SIG-M5 treated with dmso at 0.1 percent for 504 hours (cell line): ENCODE results near the gene MMP24OS.

Experiments used
- DNase-seq: peaks from one replicate; lab custom pipeline; 2025; ENCODE audit not compliant: unreplicated experiment; lab: John Stamatoyannopoulos, UW

Gene MMP24OS

DNA sequence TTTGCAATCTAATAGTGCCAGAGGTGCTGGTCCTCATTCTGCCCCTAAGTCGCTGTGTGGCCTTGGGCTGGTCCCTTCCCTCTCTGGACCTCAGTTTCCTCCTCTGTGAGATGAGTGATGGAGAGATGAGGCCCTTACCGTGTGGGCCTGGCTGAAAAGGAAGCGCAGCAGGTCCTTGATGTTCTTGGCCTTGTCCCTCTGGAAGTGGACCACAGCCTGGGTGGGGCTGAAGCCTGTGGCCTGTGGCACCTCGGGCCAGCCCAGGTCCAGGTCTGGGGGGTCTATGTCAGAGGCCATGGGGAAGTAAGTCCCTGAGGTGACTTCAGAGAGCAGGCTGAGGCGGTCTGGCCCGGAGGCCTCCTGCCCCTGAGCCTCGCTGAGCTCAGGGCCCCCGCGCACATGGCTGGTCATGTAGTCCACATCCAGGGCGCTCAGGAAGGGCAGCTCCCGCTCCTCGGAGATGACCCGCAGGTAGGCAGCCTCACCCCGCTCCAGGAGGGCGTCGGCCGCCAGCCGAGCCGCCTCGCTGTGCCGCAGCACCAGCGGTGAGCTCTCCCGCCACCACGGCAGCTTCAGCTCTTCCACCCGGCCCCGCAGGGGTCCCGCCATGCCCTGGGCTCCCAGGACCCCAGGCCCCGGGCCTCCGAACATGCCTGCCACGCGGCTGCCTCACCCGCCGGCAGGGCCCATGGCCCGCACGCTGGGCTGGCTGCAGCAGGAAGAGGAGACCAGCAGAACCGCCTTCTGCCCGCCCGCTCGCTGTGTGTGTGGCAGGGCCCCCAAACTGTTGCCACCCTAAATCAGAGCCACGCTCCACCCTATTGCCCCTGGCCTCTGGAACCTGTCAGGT is 14.0 kb upstream of the MMP24OS start, which contains the start of gene FAM83C:
Gene FAM83C, minus strand, starts transcription at position 772 of the 850 bp plus-strand sequence. Its CDS starts 121 bp downstream, at position 651.
- DNase-seq: no peak

GRCh38 chr20:35290887-35291417 is 13.0 kb upstream of the MMP24OS start:
- no peak for DNase-seq

DNA sequence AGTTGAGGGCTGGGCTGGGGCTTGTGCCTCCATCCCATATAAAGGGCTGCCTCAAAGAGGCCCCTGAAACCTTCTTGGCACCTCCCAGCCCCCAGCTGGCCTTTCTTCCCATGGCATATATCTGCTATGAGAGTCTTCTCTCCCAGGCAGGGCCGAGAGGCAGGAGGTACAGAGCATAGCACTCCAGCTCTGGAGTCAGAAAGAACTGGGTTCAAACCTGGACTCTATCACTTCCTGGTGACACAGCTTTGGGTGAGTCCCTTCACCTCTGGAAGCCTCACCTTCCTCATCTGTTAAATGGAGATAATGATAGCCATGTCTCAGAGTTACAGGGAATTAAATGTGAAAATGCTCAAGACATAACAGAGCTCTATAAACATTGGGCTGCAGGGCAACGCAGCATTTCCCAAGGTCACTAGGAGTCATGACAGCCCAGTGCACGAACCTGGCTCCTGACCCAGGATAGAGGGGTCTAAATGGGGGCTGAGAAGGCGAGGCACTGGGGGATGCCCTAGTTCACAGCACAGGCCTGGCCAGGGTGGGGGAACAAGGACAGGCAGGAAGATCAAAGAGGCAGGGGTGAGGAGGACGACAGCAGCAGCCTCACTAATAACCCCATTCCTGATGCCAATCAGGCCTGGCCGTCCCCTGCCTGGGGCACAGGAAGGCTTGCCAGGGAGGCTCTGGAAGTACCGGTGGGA is 12.4 kb upstream of the MMP24OS start:
- DNase-seq: no peak

DNA sequence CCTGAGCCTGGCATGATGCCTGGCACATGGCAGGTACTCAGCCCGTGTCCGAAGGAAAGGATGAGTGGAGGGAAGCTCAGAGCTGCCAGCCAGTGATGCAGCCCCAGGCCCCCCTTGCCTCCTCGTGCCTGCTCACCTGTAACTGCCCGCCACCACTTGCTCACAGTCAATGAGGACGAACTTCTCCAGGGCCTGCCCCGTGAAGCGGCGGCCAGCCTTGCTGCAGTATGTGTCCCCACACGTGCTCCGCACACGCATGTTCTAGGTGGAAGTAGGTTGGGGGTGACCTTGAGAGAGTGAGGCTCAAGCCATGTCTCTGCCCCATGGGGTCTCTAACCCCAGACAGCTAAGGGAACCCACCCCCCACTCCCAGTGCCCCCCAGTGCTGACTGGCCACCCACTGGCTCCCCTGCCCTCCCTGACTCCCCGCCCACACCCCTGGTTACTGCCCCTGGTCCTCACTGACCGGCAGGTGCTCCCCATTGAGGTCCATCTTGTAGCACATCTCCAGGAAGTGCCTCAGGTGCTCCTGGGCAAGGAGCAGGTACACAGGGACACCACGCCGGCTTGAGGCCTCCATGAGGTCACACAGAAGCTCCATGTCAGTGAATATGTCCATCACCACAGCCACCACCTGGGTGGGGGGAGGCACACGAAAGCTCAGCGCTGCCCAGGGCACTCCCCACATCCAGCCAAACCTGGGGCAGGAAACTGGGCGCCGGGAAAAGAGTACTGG is 10.6 kb upstream of the MMP24OS start:
- no peak for DNase-seq

DNA sequence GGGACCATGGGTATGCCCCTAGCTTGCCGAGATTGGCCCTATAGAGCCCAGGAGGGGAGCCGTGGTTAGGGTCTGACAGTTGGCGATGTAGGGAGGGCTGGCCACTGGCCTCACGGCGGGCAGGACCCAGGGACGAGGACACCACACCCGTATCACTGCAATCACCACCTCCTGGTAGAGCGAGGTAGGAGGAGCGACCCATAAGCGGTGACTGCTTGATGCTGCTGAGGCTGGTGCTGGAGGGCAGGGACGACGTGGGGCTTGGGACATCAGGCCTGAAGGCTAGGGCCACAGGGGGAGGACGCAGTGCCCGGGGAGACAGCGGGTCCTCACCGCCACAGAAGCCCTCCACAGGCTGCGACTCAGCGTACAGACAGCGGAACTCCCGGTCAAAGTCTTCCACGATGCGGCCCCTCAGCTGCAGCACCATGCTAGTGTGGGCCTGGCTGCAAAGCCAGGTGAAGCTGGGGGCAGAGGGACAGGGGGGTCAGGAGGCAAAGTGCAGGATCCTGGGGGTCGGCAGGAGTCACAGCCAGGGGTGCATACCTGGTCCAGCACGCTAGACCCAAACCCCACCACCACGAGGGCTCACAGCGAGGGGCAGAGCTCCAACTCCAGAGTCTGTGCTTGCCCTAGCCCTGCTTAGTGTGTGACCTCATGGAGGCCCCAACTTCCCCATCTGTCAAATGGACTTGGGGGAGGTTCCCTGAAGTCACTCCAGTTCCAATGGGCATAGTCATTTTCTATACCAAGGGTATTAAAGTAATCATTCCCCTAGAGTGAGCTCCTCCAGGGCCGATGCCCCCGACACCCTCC is 9.8 kb upstream of the MMP24OS start:
- DNase-seq: no peak

DNA sequence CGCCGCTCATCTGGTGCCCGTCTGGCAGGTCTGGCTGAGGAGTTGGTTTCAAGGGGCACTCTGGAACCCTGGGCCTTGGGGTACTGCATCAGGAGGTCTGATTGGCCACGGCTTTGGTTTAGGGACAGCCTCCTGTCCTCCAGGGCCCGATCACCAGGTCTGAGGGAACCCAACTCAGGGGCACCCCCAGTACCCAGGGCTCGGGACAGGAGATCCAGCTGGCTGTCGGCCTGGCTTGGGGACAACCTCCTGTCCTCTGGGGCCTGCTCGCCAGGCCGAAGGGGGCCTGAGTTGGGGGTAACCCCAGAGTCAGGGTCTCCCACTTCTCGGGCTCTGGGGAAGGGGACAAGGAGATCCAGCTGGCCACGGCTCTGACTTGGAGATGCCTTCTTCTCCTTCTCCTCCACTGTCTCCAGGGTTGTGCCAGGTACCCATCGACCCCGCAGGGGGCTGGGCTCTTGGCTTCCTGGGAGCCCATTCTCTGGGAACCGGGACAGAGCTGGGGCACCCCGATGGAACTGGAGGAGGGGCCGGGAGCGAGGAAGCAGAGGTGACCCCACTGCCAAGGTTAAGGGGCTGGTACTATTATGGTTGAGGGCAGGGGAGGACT is 9.1 kb upstream of the MMP24OS start:
- no peak for DNase-seq

DNA sequence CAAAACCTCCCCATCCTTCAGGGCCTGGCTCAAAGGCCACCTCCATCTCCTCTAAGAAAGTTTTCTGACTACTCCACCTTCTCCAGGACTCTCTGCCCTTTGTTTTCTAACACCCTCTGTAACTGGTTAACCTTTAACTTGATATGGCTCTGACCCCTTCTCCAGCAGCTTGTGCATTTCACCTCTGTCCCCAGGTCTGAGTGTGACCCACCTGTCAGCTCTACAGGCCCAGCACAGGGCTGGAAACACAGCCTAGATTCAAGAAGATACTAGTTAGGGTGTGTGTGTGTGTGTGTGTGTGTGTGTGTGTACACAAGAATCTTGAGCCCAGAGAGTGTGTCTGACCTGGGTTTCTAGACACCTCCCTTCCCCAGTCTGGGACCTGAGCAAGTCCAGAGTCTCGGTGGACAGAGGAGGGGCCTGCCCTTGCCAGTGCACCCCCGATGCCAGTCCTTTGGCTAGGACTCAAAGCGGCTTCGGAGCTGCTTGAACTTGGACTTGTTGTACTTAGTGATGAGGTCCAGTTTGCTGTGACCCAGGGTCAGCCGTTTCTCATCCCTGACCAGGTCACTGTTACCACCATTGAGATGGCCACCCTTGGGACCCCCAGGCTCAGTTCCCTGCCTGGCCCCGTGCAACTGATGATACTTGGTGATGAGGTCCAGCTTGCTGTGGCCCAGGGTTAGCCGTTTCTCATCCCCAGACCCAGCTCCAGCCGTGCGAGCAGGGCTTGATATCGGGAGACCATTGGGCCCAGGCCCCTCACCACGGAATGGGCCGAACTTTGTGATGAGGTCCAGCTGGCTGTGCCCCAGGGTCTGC is 8.4 kb upstream of the MMP24OS start:
- no peak for DNase-seq

GRCh38 chr20:35285806-35286076 is 7.8 kb upstream of the MMP24OS start:
- no peak for DNase-seq

GRCh38 chr20:35284992-35285805 is 7.3 kb upstream of the MMP24OS start:
- no peak for DNase-seq

DNA sequence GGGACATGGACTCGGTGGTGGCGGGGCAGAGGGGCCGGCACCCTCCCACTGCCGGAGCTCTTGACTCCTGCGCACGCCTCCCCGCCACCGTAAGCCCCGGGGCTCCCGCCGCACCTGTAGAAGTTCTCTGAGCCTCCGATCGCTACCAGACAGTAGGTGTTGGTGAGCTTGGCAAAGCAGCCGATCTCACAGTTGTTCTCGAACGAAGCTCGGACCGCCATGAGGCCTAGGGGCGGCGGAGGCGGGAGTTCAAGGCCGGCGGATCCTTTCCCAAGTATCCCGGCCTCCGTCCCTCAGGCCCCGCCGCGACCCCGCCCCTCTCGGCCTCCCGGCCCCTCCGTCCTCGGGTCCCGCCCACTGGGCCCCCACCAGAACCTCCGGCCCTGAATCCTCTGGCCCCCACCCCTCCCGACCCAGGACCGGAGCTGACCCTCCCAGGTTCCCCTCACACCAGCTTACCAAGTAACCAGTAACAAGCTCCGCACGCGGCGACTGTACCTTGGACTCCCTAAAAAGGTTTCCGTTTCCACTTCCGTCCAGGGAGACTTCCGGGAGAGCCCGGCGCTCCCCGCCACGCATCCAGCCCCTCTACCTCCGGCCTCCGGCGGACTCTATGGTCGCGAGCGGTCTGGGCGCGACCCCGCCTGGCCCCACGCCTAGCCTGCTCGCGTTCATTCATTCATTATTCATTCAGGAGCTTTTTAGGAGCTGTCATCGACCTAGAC is 6.5 kb upstream of the MMP24OS start, which contains the start of gene EIF6:
Gene EIF6, minus strand, starts transcription at position 506 of the 725 bp plus-strand sequence. Its CDS starts 285 bp downstream, at position 221.
- DNase-seq: peak; percentile 80

DNA sequence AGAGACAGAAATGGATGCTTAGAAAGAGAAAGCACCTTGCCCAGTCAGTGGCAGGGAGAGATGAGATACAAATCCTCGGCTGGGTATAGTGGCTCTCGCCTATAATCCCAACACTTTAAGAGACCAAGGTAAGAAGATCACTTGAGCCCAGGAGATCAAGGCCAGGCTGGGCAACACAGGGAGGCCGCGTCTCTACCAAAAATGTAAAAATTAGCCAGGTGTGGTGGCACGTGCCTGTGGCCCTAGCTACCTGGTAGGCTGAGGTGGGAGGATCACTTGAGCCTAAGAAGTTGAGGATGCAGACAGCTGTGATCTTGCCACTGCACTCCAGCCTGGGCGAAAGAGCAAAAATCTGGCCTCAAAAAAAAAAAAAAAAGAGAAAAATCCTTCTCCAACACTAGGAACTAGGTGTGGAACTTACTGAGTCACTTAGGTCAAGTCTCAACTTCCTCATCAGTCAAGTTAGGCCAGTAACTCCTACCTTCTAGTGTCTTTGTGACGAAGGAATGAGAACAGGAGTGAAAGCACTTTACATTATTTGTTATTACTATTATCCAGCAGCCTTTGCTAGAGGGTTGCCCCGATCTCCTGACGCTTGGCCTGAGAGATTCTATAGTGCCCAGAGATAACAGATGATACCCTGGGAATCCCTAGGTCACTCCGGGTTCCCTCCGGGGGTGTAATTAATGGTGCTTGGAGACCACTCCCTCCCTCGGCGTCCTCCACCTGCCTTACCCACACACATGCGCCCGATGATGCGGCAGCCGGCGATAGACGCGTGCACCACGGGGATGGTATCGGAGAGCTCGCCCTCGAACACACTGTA is 5.7 kb upstream of the MMP24OS start:
- DNase-seq: peak; percentile 60

- no peak for DNase-seq
Measured at GRCh38 chr20:35281506-35282101, 3.7 kb upstream of the MMP24OS start.

GRCh38 chr20:35280523-35280922 is 2.6 kb upstream of the MMP24OS start:
- no peak for DNase-seq

- DNase-seq: no peak
Measured at GRCh38 chr20:35279533-35280174, 1.7 kb upstream of the MMP24OS start.

DNA sequence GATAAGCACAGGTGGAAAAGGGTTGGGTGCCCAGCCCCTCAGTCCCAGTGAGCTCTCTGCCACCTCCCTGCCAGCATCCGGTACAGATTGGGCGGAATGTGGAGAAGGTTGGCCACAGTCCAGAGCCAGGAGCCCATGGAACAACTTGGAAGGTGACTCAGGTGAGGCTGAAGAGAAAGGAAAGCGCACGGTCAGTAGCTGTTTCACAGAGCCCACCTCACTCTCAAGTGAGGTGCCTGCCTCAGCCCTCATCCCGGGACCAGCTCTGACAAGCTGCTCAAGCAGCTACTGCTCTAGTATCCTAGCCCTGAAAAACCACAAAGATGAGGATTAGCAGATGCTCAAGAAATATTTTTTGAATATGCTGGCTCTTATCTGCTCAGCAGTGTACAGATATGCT is 1.1 kb upstream of the MMP24OS start:
- no peak for DNase-seq

DNA sequence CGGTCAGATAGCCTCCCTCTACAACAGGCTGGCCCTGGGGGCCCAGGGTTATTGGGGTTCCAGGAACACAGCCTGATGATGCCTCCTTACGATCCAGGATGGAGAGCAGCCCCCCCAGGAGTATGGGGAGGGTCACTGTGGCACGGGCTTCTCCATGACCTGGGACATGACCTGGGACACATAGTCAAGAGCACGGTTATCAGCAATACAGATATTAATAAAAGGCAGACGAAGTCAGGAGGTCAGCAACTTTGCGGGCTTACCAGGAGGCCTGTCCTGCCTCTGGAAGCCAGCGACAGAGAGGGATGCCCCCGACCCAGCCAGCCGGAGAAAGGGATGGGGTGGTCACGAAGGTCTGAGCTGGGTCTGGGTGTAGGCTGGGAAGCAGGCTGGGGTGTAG is 795 bp downstream of the MMP24OS start:
- DNase-seq: no peak
